NCI-H1436 (cell line): ENCODE measurements around the gene ZNF556.

Source experiments
- DNase-seq: peaks from one replicate; lab custom pipeline; 2025; lab: John Stamatoyannopoulos, UW

The ZNF556 gene

DNA sequence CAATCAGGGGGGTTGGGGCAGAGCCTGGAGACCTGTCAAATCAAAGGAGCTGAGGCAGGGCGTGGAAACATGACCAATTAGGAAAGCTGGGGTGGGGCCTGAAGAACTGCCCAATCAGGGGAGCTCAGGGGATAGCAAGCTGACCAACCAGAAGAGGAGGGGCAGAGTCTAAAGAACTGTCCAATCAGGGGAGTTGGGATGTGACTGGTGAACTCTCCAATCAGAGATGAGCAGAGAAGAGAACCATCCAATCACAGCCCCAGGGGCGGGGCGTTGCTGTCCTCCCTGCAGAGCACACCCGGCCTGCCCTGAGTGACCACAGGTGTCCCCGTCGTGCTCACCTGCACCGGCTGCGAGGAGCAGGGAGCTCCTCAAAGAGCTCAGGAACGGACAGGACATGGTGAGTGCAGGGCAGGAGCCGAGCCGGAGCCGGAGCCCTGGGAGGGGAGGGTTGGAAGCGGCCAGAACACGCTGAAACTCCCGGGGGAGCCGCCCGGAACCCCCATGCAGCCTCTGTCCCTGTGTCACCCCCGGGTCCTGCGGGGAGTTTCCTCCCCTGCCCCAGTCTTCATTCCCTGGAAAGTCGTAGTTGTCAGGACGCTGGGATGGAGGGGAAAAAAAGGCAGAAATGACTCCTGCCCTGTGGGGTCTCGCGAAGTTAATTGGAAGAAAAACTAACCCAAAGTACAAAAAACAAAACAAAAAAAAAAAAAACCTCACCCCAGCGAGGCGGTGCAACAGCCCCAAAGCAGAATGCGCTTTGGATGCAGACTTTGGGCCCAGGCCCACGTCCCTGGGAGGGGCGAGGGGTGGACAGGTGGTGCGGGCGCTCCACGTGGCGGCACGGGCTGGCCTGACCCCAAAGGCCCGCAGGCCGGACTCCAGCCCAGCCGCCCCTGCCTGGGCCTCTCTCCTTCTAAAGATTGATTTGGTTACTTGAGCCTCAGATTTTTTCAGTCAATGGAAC, at the start of gene ZNF556:
ZNF556 (plus strand) TSS at position 311 of the 967 bp plus-strand sequence; CDS start at position 398, 87 bp downstream.
- DNase-seq: peak; percentile 31

DNA sequence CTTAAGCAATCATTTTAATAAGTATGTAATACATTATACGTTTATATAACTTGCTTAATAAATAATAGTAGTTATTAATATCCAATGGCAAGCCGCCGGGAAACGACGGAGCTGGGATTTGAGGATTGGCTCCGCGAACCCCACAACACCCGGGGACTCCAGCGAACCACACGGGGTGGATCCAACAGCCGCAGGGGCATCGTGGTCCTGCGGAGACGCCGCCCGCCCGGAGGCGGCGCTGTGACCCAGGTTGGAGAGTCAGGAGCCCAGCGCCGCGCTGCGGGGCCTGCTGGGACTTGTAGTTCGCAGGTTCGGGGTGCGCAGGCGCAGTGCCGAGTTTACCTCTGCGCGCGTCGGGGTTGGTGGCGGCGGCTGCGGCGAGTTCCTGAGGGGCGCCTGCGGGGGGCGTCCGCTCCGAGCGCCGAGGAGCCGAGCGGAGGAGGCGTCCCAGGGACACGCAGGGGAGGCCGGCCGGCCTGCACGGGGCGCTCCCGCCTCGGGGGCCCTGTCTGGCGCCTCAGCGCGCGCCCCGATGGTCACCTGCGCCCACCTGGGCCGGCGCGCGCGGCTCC, 47.5 kb upstream of the ZNF556 start, which contains the start of gene ZNF554:
ZNF554 (plus strand) TSS at position 329 of the 572 bp plus-strand sequence; CDS start at position 533, 204 bp downstream.
- DNase-seq: peak; percentile 96

DNA sequence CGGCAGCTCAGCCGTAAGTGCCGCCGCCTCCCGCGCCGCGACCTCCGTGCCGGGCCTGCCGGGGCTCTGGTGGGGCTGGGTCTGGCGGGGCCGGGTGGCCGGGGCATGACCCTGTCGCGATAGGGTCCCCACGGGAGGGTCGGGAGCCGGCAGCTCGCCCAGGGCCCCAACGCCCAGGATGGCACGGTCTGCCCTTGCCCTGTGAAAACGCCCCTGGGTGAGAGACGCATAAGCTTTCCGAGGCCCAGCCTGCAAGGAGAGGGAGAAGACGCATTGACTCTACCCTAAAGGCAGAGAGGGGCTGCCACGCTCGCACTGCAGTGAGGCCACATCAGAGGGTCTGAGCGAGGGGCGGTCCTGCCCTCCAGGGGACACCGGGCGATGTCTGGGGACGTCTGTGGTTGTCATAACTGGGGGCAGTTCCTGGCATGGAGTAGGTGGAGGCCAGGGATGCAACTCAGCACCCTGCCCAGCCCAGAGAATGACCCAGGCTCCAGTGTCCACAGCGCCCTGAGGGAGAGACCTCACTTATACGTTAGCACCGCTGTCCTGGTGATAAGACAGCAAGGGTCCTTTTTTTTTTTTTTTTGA, 46.9 kb upstream of the ZNF556 start:
- no peak for DNase-seq

DNA sequence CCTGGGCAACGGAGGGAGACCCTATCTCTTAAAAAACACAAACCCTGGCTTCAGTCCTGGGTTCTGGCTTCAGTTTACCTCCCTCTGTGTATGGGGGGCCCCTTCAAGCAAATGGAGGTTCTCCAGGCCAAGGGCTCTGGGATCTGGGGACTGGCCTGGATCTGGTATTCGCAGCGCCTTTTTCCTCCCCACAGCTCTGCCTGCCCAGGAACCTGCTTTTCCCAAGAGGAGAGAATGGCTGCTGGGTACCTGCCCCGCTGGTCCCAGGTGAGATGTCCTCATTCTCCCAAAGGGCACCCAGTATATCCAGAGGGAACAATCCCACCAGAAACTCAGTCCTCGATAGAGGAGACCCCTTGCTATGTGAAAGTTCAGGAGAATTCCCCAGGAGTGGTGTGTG, 44.3 kb upstream of the ZNF556 start:
- DNase-seq: no peak

DNA sequence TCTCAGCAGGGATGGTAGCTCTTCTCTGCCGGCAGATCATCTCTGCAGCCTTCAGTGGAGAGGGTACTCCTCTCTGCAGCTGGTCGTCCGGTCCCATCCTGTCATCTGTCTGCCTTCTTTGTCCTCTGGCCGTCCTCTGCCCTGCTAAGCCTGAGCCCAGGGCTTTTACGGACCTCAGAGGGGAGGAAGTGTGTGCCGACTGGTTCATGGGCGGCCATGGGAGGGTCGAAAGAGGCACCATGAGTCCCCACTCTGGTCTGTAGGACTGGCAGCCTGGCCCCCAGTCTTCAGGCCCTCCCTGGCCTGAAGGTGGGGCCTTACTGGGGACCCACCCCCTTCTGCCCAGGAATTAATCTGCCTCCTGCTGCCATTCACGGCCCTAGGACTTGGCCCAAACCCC, 43.5 kb upstream of the ZNF556 start:
- no peak for DNase-seq

DNA sequence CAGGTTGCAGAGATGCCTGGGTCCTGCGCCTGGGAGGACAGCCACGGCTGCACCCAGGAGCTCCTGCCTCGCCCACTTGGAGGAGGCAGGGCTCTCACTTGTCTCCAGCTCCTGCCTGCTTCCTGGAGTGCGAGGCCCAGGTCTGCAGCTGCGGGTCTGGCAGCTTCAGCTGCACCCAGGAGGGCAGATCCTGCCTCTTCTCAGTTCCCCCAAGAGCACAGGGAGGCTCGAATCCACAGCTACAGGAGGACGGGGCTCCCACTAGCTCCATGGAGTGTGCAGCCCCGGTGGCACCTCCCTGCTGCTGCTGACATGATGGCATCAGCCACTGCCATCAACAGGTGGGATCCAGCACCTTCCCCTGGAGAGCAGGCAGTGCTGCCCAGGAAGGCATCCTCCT, 43.0 kb upstream of the ZNF556 start:
- DNase-seq: no peak

DNA sequence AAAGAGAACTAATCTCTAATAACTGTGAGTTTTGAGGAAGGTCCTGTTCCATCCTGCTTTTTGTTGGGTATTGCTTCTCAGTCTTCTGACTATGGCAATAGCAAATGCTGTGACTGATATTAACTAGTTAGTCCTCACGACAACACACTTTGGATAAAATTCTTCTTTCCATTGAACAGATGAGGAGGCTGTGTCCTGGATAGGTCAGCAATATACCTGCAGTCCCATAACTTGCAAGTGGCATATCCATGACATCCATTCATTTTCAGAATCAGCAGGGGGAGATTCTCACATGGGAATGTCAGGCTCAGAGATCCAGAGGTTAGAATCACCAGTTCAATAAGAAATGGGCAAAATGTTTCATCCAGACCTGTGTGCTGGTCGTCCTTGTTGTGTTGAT, 40.1 kb upstream of the ZNF556 start:
- DNase-seq: no peak

DNA sequence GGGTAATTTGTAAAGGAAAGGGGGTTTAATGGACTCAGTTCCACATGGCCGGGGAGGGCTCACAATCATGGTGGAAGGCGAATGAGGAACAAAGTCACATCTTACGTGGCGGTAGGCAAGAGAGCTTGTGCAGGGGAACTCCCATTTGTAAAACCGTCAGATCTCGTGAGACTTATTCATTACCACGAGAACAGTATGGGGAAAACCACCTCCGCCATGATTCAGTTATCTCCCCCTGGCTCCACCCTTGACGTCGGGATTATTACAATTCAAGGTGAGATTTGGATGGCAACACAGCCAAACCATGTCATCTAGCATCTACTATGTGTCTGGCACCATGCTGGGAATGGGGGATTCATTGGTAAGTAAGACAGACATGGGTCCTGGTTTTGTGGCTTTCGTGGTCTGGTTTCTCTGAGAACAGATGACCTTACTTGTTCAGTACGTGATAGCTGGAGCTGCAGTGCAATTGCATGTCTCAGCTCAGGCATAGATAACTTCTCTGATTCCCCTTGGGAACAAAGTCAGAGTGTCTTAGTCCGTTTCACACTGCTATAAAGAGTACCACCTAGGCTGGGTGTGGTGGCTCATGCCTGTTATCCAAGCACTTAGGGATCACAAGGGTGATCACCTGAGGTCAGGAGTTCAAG, 39.2 kb upstream of the ZNF556 start:
- DNase-seq: no peak

DNA sequence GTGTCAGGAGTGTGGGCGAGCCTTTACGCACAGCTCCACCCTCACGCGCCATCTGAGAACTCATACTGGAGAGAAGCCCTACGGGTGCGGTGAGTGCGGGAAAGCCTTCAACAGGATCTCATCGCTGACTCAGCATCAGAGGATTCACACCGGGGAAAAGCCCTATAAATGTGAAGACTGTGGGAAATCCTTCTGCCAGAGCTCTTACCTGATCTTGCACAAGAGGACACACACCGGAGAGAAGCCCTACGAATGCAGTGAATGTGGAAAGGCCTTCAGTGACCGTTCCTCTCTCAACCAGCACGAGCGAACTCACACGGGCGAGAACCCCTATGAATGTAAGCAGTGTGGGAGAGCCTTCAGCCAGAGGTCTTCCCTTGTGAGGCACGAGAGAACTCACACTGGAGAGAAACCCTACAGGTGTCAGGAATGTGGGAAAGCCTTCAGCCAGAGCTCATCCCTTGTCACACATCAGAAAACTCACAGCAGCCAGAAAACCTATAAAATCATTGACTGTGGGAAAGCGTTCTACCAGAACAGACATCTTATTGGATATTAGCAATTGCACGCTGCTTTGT, 32.8 kb upstream of the ZNF556 start:
- DNase-seq: no peak

DNA sequence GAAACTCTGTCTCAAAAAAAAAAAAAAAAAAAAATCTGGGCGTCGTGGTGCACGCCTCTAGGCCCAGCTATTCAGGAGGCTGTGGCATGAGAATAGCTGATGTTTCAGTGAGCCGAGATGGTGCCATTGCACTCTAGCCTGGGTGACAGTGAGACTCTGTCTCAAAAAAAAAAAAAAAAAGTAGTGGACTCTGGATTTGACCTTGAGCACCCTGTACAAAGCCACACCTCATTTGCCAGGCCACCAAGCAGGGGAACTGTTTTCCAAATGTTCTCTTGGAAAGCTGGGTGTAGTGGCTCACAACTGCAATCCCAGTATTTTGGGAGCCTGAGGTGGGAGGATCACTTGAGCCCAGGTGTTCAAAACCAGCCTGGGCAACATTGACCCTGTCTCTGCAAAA, 29.7 kb upstream of the ZNF556 start:
- no peak for DNase-seq

DNA sequence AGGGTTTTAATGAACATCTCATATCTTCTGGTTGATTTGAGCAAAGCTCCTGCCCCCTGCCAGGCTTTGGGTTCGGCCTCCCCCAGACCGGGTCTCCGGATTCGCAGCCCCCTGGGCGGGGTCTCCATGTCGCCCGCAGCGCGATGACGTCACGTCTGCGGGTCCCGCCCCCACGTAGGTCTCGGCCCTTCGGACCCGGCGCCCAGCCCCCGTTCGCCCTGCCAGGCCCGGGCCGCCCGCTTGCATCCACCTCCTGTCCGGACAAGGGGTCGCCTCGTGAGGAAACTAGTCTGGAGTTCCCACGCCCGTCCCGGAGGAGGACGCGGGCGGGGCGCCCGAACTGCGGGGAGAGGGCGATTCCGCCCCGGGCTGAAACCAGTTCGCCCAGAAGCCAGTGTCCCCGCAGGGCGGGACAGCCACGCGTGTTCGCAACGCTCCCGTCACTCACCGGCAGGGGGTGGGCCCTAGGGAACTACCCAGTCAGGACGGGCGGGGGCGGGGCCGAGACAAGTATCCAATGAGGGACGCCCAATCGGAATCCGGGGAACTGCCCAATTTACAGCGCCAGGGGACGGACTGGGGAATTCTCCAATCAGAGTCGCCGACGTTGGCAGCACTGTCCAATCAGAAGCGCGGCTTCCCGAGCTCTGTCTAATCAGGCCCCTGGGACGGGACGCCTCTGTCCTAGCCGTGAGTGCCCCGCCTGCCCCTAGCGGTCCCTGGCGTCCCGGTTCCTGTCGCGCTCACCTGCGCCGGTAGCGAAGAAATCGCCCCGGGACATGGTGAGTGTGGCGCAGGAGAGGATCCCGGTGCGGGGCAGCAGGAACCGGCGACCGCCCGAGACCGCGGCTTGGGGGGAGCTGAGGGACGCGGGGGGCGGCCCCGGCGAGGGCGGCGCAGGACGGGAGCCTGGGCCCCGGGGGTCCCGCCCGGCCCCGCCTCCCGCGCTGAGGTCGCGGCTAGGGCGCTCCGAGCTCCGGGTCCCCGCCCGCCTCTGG, 26.0 kb upstream of the ZNF556 start, which contains the start of gene ZNF555:
ZNF555 (plus strand) TSS at position 682 of the 998 bp plus-strand sequence; CDS start at position 780, 98 bp downstream.
- DNase-seq: no peak

DNA sequence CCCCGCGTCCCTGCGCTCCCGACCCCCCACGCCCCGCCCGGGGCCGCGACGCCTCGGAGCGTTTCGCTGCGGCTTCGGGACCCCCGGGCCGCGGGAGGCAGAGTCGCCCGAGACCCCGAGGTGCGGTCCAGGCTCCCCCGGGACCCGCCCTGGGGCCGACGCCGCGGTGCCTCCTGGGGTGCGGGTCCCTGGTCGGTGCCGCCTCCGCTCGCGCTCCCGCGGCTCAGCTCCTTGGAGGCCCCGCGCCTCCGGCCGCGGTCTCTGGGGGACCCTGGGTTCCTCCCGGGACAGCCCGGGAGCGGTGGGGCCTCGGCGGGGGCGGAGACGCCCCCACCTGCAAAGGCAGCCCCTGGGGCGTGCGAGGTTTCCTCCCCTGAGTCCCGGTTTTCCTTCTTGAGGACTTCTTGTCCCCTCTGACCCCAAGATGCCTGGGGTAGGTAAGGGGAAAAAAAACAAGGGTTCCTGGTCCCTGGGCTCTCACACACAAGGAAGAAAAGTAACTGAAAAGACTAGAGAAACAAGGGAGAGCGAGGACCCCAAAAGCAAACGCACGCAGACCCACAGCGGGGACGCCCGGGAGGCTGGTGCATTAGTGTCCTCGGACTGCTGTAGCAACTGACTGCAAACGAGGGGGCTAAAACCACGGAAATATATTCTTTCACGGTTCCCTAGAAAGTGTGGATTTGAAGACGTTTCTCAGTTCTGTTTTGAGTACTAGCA, 25.1 kb upstream of the ZNF556 start:
- no peak for DNase-seq

DNA sequence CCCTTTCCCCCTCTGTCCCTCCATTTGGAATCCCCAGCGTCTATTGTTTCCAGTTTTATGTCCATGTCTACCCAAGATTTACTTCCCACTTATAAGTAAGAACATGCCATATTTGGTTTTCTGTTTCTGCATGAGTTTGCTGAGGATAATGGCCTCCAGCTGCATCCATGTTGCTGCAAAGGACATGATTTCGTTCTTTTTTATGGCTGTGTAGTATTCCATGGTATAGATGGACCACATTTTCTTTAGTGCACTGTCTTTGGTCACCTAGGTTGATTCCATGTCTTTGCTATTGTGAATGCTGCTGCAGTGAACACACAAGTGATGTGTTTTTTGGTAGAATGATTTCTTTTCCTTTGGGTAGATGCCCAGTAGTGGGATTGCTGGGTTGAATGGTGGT, 22.0 kb upstream of the ZNF556 start:
- no peak for DNase-seq

DNA sequence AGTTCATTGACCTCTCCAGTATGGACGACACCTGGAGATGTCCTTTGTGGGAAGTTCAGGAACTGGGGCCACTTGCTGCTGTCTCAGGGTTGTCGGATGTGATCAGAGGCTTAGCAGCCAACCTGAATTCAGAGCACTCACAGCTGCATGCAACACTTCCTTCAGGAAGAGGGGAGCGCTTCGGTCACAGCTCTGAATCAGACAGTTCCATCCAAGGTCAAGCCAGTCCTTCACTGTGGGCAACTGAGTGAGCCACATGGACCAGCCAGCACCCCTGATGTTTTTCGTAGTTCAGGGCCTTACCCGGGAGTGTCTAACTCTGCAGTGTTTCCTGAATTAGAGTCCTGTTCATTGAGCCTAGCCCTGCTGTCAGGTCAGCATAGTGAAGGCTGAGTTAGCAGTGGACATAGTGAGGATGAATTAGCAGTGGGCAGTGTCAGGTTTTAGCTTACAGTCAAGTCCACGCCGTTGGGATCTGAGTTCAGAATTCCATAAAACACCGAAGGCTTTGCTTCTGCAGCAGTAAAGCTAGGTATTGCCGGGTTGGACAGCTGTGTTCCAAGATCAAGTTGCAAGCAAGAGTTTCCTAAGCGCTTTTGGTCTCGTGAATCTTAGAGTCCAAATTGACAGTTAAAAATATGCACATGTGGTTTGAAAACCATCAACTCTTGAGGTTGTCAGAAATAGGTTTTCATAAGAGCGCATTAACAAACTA, 20.8 kb upstream of the ZNF556 start:
- no peak for DNase-seq

DNA sequence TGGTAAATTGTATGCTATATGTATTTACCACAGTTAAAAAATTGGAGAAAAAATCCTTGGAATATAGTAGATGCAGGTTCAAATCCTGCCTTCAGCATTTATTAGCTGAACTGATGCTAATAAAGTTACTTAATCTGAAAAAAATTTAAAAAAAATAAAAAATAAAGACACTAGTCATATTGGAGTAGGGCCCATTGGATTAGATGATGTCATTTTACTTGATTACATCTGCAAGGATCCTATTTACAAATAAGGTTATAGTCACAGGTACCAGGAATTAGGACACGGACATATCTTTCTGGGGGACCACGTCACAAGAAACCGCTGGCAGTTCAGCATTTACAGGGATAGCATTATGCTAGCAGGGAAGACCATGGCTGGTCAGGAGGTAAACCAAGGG, 19.6 kb upstream of the ZNF556 start:
- DNase-seq: no peak

DNA sequence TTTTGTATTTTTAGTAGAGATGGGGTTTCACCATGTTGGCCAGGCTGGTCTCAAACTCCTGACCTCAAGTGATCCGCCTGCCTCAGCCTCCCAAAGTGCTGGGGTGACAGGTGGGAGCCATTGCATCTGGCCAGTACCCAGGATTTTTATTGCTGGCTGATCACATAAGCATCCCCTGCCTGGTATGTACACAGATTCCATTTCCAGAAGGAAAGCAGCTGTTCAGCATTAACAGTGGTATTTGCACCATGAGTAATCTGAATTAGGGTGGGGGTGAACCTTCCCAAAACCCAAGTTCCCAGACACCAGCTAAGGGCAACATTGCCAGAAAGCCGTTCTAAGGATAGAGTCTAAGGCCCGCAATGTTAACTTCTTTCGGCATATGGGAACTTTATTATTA, 18.5 kb upstream of the ZNF556 start:
- no peak for DNase-seq

DNA sequence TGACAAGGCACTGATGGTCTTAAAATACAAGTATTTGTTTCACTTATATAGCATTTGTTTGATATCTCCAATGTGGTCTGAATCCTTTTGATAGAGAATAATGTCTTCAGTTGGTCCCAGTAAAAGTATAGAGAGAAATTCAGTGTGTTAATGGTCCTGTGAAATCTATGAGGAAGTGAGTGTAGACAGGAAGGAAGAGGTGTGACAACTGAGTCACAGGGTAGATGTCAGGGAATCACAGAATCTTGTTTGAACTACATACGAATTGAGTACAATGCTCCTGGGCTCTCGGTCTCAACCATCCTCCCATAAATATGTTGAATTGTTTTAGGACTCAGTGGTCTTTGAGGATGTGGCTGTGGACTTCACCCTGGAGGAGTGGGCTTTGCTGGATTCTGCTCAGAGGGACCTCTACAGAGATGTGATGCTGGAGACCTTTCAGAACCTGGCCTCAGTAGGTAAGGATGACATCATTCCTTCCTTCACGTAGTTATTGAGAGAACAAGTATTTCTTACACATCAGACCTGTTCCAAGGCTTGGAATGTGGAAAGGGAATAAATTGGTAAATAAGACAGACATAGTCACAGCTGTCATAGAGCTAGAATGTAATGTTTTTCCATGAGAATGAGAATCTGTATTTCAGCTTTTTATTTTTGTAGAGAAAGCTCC, 16.7 kb upstream of the ZNF556 start:
- no peak for DNase-seq

DNA sequence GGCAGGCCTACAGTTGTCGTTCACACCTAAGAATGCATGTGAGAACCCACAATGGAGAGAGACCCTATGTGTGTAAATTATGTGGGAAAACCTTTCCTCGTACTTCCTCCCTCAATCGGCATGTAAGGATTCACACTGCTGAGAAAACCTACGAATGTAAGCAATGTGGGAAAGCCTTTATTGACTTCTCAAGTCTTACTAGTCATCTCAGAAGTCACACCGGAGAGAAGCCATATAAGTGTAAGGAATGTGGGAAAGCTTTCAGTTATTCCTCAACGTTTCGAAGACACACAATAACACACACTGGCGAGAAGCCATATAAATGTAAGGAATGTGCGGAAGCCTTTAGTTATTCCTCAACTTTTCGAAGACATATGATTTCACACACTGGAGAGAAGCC, 14.5 kb upstream of the ZNF556 start:
- DNase-seq: no peak
